IMR-90 (cell line): ENCODE results near the gene ERRFI1. TPM values are rescaled to one million over a fixed set of nuclear protein-coding genes. Genes with fewer than 3 reads are reported as not detected.
A peak's percentile ranks its signal among the peaks of the same experiment; 100 is the strongest.

Source experiments
- ATAC-seq: fragments of 200-7000 bp; cut with Tn5 transposase; 2 replicates; pipeline ENCODE4 v1.9.1; 2020; ENCODE audit warnings: low read depth, mild to moderate bottlenecking, moderate library complexity
- BruUV-seq: library from RNA; stranded (reverse); fragments of 400-500 nt; replicated peaks from 2 replicates; lab custom pipeline; 2021; lab: Mats Ljungman, UMichigan
- CTCF ChIA-PET: fragments of 300-600 bp; formaldehyde crosslinking; extraction: SDS; loops from one replicate; lab custom pipeline; 2021; ENCODE audit warnings: antibody characterized with exemption; lab: Yijun Ruan, JAX
- POLR2A ChIA-PET: fragments of 300-600 bp; sonication (Branson Sonifier 250); formaldehyde crosslinking; loops from one replicate; lab custom pipeline; 2022; ENCODE audit warnings: antibody characterized with exemption; ENCODE audit not compliant: unreplicated experiment; lab: Charles Lee
- DNase-seq: peaks from one replicate; pipeline ENCODE4 v3.0.0; 2013
- H2AFZ ChIP-seq: replicated peaks from 2 replicates; pipeline ENCODE3; 2013; ENCODE audit warnings: low read length, mild to moderate bottlenecking; ENCODE audit not compliant: poor library complexity
- H2AK5ac ChIP-seq: 2 replicates; pipeline ENCODE4 v1.6.1; 2013; ENCODE audit warnings: low read depth, low read length, inconsistent platforms
- H2AK9ac ChIP-seq: replicated peaks from 2 replicates; pipeline ENCODE3; 2013; ENCODE audit warnings: mild to moderate bottlenecking, low read depth, low read length, moderate library complexity; ENCODE audit not compliant: poor library complexity
- H2BK120ac ChIP-seq: 2 replicates; pipeline ENCODE4 v1.6.1; 2013; ENCODE audit warnings: low read depth, low read length, inconsistent platforms
- H2BK15ac ChIP-seq: 3 replicates; pipeline ENCODE4 v1.6.1; 2013; ENCODE audit warnings: low read depth, low read length, inconsistent platforms
- H2BK20ac ChIP-seq: 2 replicates; pipeline ENCODE4 v1.6.1; 2013; ENCODE audit warnings: low read depth, mild to moderate bottlenecking, inconsistent platforms, low read length, moderate library complexity
- H2BK5ac ChIP-seq: 2 replicates; pipeline ENCODE4 v1.6.1; 2013; ENCODE audit warnings: mild to moderate bottlenecking, low read depth, low read length, inconsistent platforms; ENCODE audit not compliant: poor library complexity, severe bottlenecking
- H3K14ac ChIP-seq: replicated peaks from 2 replicates; pipeline ENCODE4 v1.6.1; 2013; ENCODE audit warnings: low read depth, low read length, inconsistent platforms
- H3K18ac ChIP-seq: 2 replicates; pipeline ENCODE4 v1.6.1; 2013; ENCODE audit warnings: low read depth, low read length, control low read depth
- H3K23ac ChIP-seq: 2 replicates; pipeline ENCODE4 v1.6.1; 2013; ENCODE audit warnings: low read depth, low read length, inconsistent platforms
- H3K27ac ChIP-seq: 2 replicates; pipeline ENCODE4 v1.5.1; 2013; ENCODE audit warnings: mild to moderate bottlenecking, control low read depth, low read length; ENCODE audit not compliant: insufficient read depth
- H3K27me3 ChIP-seq: 2 replicates; pipeline ENCODE4 v1.6.1; 2013; ENCODE audit warnings: low read length; ENCODE audit not compliant: control insufficient read depth, insufficient read depth
- H3K36me3 ChIP-seq: 2 replicates; pipeline ENCODE4 v1.6.1; 2013; ENCODE audit warnings: low read length, mixed read lengths; ENCODE audit not compliant: control insufficient read depth, insufficient read depth
- H3K4ac ChIP-seq: 2 replicates; pipeline ENCODE4 v1.6.1; 2013; ENCODE audit warnings: low read depth, low read length, inconsistent platforms
- H3K4me1 ChIP-seq: 2 replicates; pipeline ENCODE4 v1.6.1; 2013; ENCODE audit warnings: low read length, mixed read lengths; ENCODE audit not compliant: control insufficient read depth, insufficient read depth
- H3K4me2 ChIP-seq: 2 replicates; pipeline ENCODE4 v1.6.1; 2013; ENCODE audit warnings: low read depth, mild to moderate bottlenecking, control low read depth, low read length, moderate library complexity
- H3K4me3 ChIP-seq: 2 replicates; pipeline ENCODE4 v1.5.1; 2013; ENCODE audit warnings: low read depth, mild to moderate bottlenecking, control low read depth, low read length, moderate library complexity; ENCODE audit not compliant: insufficient read depth
- H3K56ac ChIP-seq: 2 replicates; pipeline ENCODE4 v1.6.1; 2013; ENCODE audit warnings: low read length, inconsistent platforms; ENCODE audit not compliant: insufficient read depth; ENCODE audit errors: extremely low read depth
- H3K79me1 ChIP-seq, 2 experiments: 2 replicates each; pipeline ENCODE4 v1.6.1; 2013; ENCODE audit warnings: low read length in 2 of 2, inconsistent platforms in 1 of 2, low read depth in 1 of 2
- H3K9ac ChIP-seq: 2 replicates; pipeline ENCODE4 v1.6.1; 2013; ENCODE audit warnings: low read depth, low read length, control low read depth
- H3K9me1 ChIP-seq: 2 replicates; pipeline ENCODE4 v1.6.1; 2013; ENCODE audit warnings: low read length, inconsistent platforms; ENCODE audit not compliant: insufficient read depth
- H3K9me3 ChIP-seq: 2 replicates; pipeline ENCODE4 v1.6.1; 2013; ENCODE audit warnings: low read length; ENCODE audit not compliant: control insufficient read depth, insufficient read depth
- H4K20me1 ChIP-seq: 2 replicates; pipeline ENCODE4 v1.6.1; 2013; ENCODE audit warnings: low read length, inconsistent platforms; ENCODE audit not compliant: insufficient read depth
- H4K5ac ChIP-seq: 2 replicates; pipeline ENCODE4 v1.6.1; 2013; ENCODE audit warnings: mild to moderate bottlenecking, low read depth, low read length, control low read depth
- H4K8ac ChIP-seq, 2 experiments: 2 replicates each; pipeline ENCODE4 v1.6.1; 2013; ENCODE audit warnings: low read depth in 2 of 2, low read length in 2 of 2, control low read depth in 1 of 2, inconsistent platforms in 1 of 2
- H4K91ac ChIP-seq: 2 replicates; pipeline ENCODE4 v1.6.1; 2013; ENCODE audit warnings: low read depth, low read length, inconsistent platforms; ENCODE audit not compliant: insufficient read depth
- BHLHE40 ChIP-seq: fragments of 150-350 bp; IDR thresholded peaks from 2 replicates; pipeline ENCODE4 v1.6.1; 2016; ENCODE audit warnings: mild to moderate bottlenecking, low read depth, low read length
- CEBPB ChIP-seq: IDR thresholded peaks from 2 replicates; pipeline ENCODE4 v1.6.1; 2012; ENCODE audit warnings: low read depth, low read length, improper control_type of control experiment
- CHD1 ChIP-seq: IDR thresholded peaks from 2 replicates; pipeline ENCODE4 v1.6.1; 2012; ENCODE audit warnings: low read depth, low read length, improper control_type of control experiment
- FOS ChIP-seq: fragments of 150-350 bp; IDR thresholded peaks from 2 replicates; pipeline ENCODE4 v1.6.1; 2016; ENCODE audit warnings: low read depth, low read length
- MAFK ChIP-seq: IDR thresholded peaks from 2 replicates; pipeline ENCODE4 v1.6.1; 2012; ENCODE audit warnings: low read depth, low read length, improper control_type of control experiment
- MAZ ChIP-seq: IDR thresholded peaks from 2 replicates; pipeline ENCODE4 v1.6.1; 2012; ENCODE audit warnings: low read depth, mild to moderate bottlenecking, low read length, improper control_type of control experiment, moderate library complexity, borderline replicate concordance
- MXI1 ChIP-seq: IDR thresholded peaks from 2 replicates; pipeline ENCODE4 v1.6.1; 2012; ENCODE audit warnings: low read depth, mild to moderate bottlenecking, low read length, moderate library complexity, borderline replicate concordance
- NFE2L2 ChIP-seq: fragments of 150-350 bp; IDR thresholded peaks from 2 replicates; pipeline ENCODE4 v1.6.1; 2016; ENCODE audit warnings: low read depth, mild to moderate bottlenecking, low read length
- POLR2A ChIP-seq: IDR thresholded peaks from 2 replicates; pipeline ENCODE4 v1.6.1; 2012; ENCODE audit warnings: mild to moderate bottlenecking, low read depth, low read length
- RAD21 ChIP-seq: IDR thresholded peaks from 2 replicates; pipeline ENCODE4 v1.6.1; 2012; ENCODE audit warnings: low read length, improper control_type of control experiment
- RCOR1 ChIP-seq: IDR thresholded peaks from 2 replicates; pipeline ENCODE4 v1.6.1; 2012; ENCODE audit warnings: mild to moderate bottlenecking, low read length, improper control_type of control experiment; ENCODE audit not compliant: insufficient replicate concordance
- RFX5 ChIP-seq: IDR thresholded peaks from 2 replicates; pipeline ENCODE4 v1.8.0; 2012; ENCODE audit warnings: low read depth, mild to moderate bottlenecking, low read length, moderate library complexity
- SMC3 ChIP-seq: fragments of 150-350 bp; IDR thresholded peaks from 2 replicates; pipeline ENCODE4 v1.6.1; 2016; ENCODE audit warnings: low read depth, mild to moderate bottlenecking, antibody characterized with exemption, low read length, moderate library complexity
- USF2 ChIP-seq: fragments of 150-350 bp; IDR thresholded peaks from 2 replicates; pipeline ENCODE4 v1.6.1; 2017; ENCODE audit warnings: mild to moderate bottlenecking, antibody characterized with exemption, low read length, low read depth
- WGBS, 2 experiments: methylation state at CpG; one replicate each; pipeline versions ENCODE4 v1.1.5 to v1.1.7; 2013; ENCODE audit warnings: missing lambda C conversion rate in 2 of 2; ENCODE audit not compliant: insufficient read length in 1 of 2; ENCODE audit errors: extremely low coverage in 2 of 2; 5-methylcytosine and 5-hydroxymethylcytosine counted together
- dilution Hi-C: fragments of 300-500 bp; cut with HindIII; formaldehyde crosslinking; loops from one replicate; pipeline ENCODE4 v1.14.3; 2018; ENCODE audit warnings: low sequenced_read_pairs; ENCODE audit not compliant: unreplicated experiment
- in situ Hi-C: fragments of 300-500 bp; cut with MboI; formaldehyde crosslinking; loops from 3 replicates; pipeline ENCODE4 v1.14.3; 2019; ENCODE audit warnings: low sequenced_read_pairs, inconsistent platforms, mixed read lengths
- intact Hi-C: fragments of 100-400 bp; cut with micrococcal nuclease; formaldehyde crosslinking; loops from 2 replicates; pipeline ENCODE4 v1.10.0; 2022
- polyA plus RNA-seq, 3 experiments: library from polyadenylated mRNA; depleted of rRNA; stranded (reverse); fragments of >200 nt; gene quantifications; 2 replicates each; pipeline ENCODE4 v1.2.3, GENCODE V29; 2012; ENCODE audit warnings: low replicate concordance in 1 of 3
- total RNA-seq: library from RNA; depleted of rRNA; stranded (reverse); fragments of >200 nt; gene quantifications from 2 replicates; pipeline ENCODE4 v1.2.3, GENCODE V29; 2012
- TF ChIP-seq, protein P1 (sequence below): fragments of 150-350 bp; IDR thresholded peaks from 2 replicates; pipeline ENCODE4 v1.6.1; 2016; ENCODE audit warnings: low read depth, mild to moderate bottlenecking, low read length, moderate library complexity, borderline replicate concordance
- TF ChIP-seq, protein P2 (sequence below): conservative IDR thresholded peaks from 2 replicates; pipeline ENCODE4 v1.5.1; 2012; ENCODE audit warnings: mild to moderate bottlenecking, low read depth, low read length, improper control_type of control experiment

ERRFI1 gene
- total and polyA plus RNA-seq, 2 of the 4 experiments (the other 2 are of a cell fraction) = 101 to 145 TPM

GRCh38 chr1:8024329-8024728, 1.8 kb downstream of the ERRFI1 start:
- H2BK20ac ChIP-seq = no peak overlapping the region
- CTCF ChIA-PET = interaction anchor here (0.7 kb wide), 1 partner anchor 43 kb away, joined by 3 read pairs; no protein-coding TSS in a partner anchor
- H2BK120ac ChIP-seq = no peak overlapping the region
- H2AK5ac ChIP-seq = no peak overlapping the region
- H3K27ac ChIP-seq = no peak overlapping the region
- H3K4me3 ChIP-seq = peak overlapping the region; percentile 66
- H3K9me3 ChIP-seq = no peaks in the 10 kb centered on the region
- dilution Hi-C loops (loop anchor here (25.0 kb wide), 1 partner anchor 288 kb away; the partner anchor contains the start of gene SLC45A1), in situ Hi-C loops (no loop called here), intact Hi-C loops (loop anchor here (5.0 kb wide), 1 partner anchor 357 kb away; no protein-coding TSS in a partner anchor)
- H4K20me1 ChIP-seq = peaks cover 67% of the 10 kb centered on the region
- peaks cover 15% of the 10 kb centered on the region for H3K4me1 ChIP-seq
- no peak for ATAC-seq
- H3K36me3 ChIP-seq = peaks cover 2% of the 10 kb centered on the region; the same call in 1 of the 2 replicates
- no peak overlapping the region for H4K8ac ChIP-seq
- peak overlapping the region; percentile 96; the same call in 1 of the 2 replicates for H3K9ac ChIP-seq
- peak overlapping the region; percentile 98 for H3K4me2 ChIP-seq
- H3K27me3 ChIP-seq = no peaks in the 10 kb centered on the region
- no peak overlapping the region for H2AK9ac ChIP-seq
- no CpG with 5 or more reads among the region's 3 CpGs for WGBS, 2 experiments
- H3K23ac ChIP-seq = no peak overlapping the region
- TF ChIP-seq FOS (no peak), RFX5 (no peak), NFE2L2 (no peak), RCOR1 (no peak), POLR2A (no peak), USF2 (no peak), MAZ (no peak), SMC3 (no peak), CHD1 (no peak), CEBPB (no peak), BHLHE40 (no peak), MAFK (no peak), MXI1 (no peak), RAD21 (no peak)
- TF ChIP-seq, protein P1, sequence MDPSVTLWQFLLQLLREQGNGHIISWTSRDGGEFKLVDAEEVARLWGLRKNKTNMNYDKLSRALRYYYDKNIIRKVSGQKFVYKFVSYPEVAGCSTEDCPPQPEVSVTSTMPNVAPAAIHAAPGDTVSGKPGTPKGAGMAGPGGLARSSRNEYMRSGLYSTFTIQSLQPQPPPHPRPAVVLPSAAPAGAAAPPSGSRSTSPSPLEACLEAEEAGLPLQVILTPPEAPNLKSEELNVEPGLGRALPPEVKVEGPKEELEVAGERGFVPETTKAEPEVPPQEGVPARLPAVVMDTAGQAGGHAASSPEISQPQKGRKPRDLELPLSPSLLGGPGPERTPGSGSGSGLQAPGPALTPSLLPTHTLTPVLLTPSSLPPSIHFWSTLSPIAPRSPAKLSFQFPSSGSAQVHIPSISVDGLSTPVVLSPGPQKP = no peak
- TF ChIP-seq, protein P2, sequence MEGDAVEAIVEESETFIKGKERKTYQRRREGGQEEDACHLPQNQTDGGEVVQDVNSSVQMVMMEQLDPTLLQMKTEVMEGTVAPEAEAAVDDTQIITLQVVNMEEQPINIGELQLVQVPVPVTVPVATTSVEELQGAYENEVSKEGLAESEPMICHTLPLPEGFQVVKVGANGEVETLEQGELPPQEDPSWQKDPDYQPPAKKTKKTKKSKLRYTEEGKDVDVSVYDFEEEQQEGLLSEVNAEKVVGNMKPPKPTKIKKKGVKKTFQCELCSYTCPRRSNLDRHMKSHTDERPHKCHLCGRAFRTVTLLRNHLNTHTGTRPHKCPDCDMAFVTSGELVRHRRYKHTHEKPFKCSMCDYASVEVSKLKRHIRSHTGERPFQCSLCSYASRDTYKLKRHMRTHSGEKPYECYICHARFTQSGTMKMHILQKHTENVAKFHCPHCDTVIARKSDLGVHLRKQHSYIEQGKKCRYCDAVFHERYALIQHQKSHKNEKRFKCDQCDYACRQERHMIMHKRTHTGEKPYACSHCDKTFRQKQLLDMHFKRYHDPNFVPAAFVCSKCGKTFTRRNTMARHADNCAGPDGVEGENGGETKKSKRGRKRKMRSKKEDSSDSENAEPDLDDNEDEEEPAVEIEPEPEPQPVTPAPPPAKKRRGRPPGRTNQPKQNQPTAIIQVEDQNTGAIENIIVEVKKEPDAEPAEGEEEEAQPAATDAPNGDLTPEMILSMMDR = no peak
- H3K14ac ChIP-seq = no peak overlapping the region; the same call in 1 of the 2 replicates
- H3K56ac ChIP-seq = no peak overlapping the region
- peaks cover 4 to 49% of the 10 kb centered on the region in 2 experiments; a peak in 2 of 4 replicates for H3K79me1 ChIP-seq
- H3K18ac ChIP-seq = no peak overlapping the region
- peak overlapping the region; percentile 25 for H2BK5ac ChIP-seq
- POLR2A ChIA-PET = interaction anchor here (0.5 kb wide), 1 partner anchor 834 kb away, joined by 3 read pairs; no protein-coding TSS in a partner anchor
- H3K4ac ChIP-seq = no peak overlapping the region
- H2BK15ac ChIP-seq = no peak overlapping the region
- H3K9me1 ChIP-seq = peaks cover 11% of the 10 kb centered on the region
- no peak for DNase-seq
- no peak overlapping the region for H2AFZ ChIP-seq
- no TSS peak for BruUV-seq
- H4K91ac ChIP-seq = no peak overlapping the region
- no peak overlapping the region for H4K5ac ChIP-seq
